GM19452 (cell line): ENCODE data around the gene FZD2.

Experiments
- ATAC-seq: cut with Tn5 transposase; IDR thresholded peaks from one replicate; pipeline ENCODE4 v1.9.1; 2021; ENCODE audit not compliant: unreplicated experiment

The FZD2 gene

GRCh38 chr17:44606658-44607057, 49.4 kb downstream of the FZD2 start:
- ATAC-seq, result no peak

- ATAC-seq, result no peak
These were observed 50.8 kb downstream of the FZD2 start for GRCh38 chr17:44607836-44608690.

GRCh38 chr17:44608727-44609435, 51.6 kb downstream of the FZD2 start:
- no peak for ATAC-seq

- ATAC-seq, result no peak
These were observed 53.0 kb downstream of the FZD2 start for GRCh38 chr17:44610331-44610730.
